GM12878 (cell line): ENCODE data around the gene SOWAHD. TPM values are rescaled to one million over a fixed set of nuclear protein-coding genes. Genes with fewer than 3 reads are reported as not detected.

Experiments used
- ATF2 ChIP-seq: IDR thresholded peaks from 2 replicates; pipeline ENCODE4 v1.6.1; 2012; ENCODE audit warnings: low read length, inconsistent platforms
- BACH1 ChIP-seq: fragments of 450-650 bp; IDR thresholded peaks from 2 replicates; pipeline ENCODE4 v1.6.1; 2017; ENCODE audit warnings: mild to moderate bottlenecking, borderline replicate concordance
- BHLHE40 ChIP-seq, 2 experiments: fragments of 450-650 bp in 1 of 2; IDR thresholded peaks; 2 replicates each; pipeline ENCODE4 v1.6.1; 2011 to 2017; ENCODE audit warnings: low read depth in 2 of 2, borderline replicate concordance in 1 of 2, improper control_type of control experiment in 1 of 2, low read length in 1 of 2, mild to moderate bottlenecking in 1 of 2
- E2F4 ChIP-seq: IDR thresholded peaks from 2 replicates; pipeline ENCODE4 v1.6.1; 2012; ENCODE audit warnings: low read depth, low read length, improper control_type of control experiment
- EED ChIP-seq: sonication (generic); IDR thresholded peaks from 2 replicates; pipeline ENCODE4 v1.6.1; 2016; ENCODE audit warnings: antibody characterized with exemption, low read depth
- IKZF2 ChIP-seq, 2 experiments: fragments of 450-650 bp; IDR thresholded peaks; 2 replicates each; pipeline ENCODE4 v1.6.1; 2017; ENCODE audit warnings: mild to moderate bottlenecking in 2 of 2, moderate library complexity in 2 of 2
- IRF5 ChIP-seq: fragments of 450-650 bp; IDR thresholded peaks from 2 replicates; pipeline ENCODE4 v1.6.1; 2017; ENCODE audit warnings: borderline replicate concordance
- JUND ChIP-seq: IDR thresholded peaks from 2 replicates; pipeline ENCODE4 v1.6.1; 2012; ENCODE audit warnings: low read depth, mild to moderate bottlenecking, low read length, improper control_type of control experiment, moderate library complexity
- NBN ChIP-seq: fragments of 450-650 bp; IDR thresholded peaks from 2 replicates; pipeline ENCODE4 v1.6.1; 2016
- NR2F1 ChIP-seq: fragments of 450-650 bp; conservative IDR thresholded peaks from 2 replicates; pipeline ENCODE4 v1.6.1; 2017; ENCODE audit warnings: mild to moderate bottlenecking
- POLR2AphosphoS2 ChIP-seq: IDR thresholded peaks from 2 replicates; pipeline ENCODE4 v1.6.1; 2011; ENCODE audit warnings: low read depth, mild to moderate bottlenecking, low read length, improper control_type of control experiment, moderate library complexity
- POLR2AphosphoS5 ChIP-seq: IDR thresholded peaks from 2 replicates; pipeline ENCODE4 v1.6.1; 2011; ENCODE audit warnings: mild to moderate bottlenecking, low read length, inconsistent platforms
- RAD21 ChIP-seq: IDR thresholded peaks from 2 replicates; pipeline ENCODE4 v1.6.1; 2011; ENCODE audit warnings: mild to moderate bottlenecking, low read depth, low read length, moderate library complexity; ENCODE audit not compliant: insufficient read depth
- RUNX3 ChIP-seq: IDR thresholded peaks from 2 replicates; pipeline ENCODE4 v1.6.1; 2012; ENCODE audit warnings: low read length, inconsistent platforms
- SMC3 ChIP-seq: IDR thresholded peaks from 2 replicates; pipeline ENCODE4 v1.6.1; 2011; ENCODE audit warnings: low read length, improper control_type of control experiment, borderline replicate concordance
- SUPT20H ChIP-seq: IDR thresholded peaks from 2 replicates; pipeline ENCODE4 v1.6.1; 2011; ENCODE audit warnings: low read depth, mild to moderate bottlenecking, low read length, moderate library complexity, borderline replicate concordance; ENCODE audit not compliant: control insufficient read depth
- USF2 ChIP-seq: IDR thresholded peaks from 2 replicates; pipeline ENCODE4 v1.6.1; 2011; ENCODE audit warnings: low read depth, low read length, improper control_type of control experiment, borderline replicate concordance
- ZBED1 ChIP-seq: IDR thresholded peaks from 2 replicates; pipeline ENCODE4 v1.6.1; 2016; ENCODE audit warnings: borderline replicate concordance
- ZNF217 ChIP-seq: fragments of 450-650 bp; IDR thresholded peaks from 2 replicates; pipeline ENCODE4 v1.6.1; 2017; ENCODE audit warnings: antibody characterized with exemption, mild to moderate bottlenecking
- ZNF622 ChIP-seq: fragments of 450-650 bp; IDR thresholded peaks from 2 replicates; pipeline ENCODE4 v1.6.1; 2017; ENCODE audit warnings: mild to moderate bottlenecking, inconsistent platforms
- ZNF687 ChIP-seq: fragments of 450-650 bp; IDR thresholded peaks from 2 replicates; pipeline ENCODE4 v1.6.1; 2017; ENCODE audit warnings: mild to moderate bottlenecking, moderate library complexity
- polyA plus RNA-seq, 11 experiments: library from polyadenylated mRNA; depleted of rRNA in 4 of 11; unstranded in 6 of 11; stranded (reverse) in 5 of 11; fragments of >200 nt; fragmentation: Nextera tagmentation in 4 of 11; fragmentation: Illumina TruSeq in 1 of 11; extraction: Ambion mirVana in 4 of 11; extraction: Trizol in 1 of 11; gene quantifications; 1 replicate in 1 of 11; 2 replicates in 10 of 11; pipeline versions ENCODE4 v1.2.1 to v1.2.3, GENCODE V29; 2011 to 2016; ENCODE audit warnings: inconsistent platforms in 2 of 11, missing spikeins in 2 of 11, low read depth in 1 of 11
- total RNA-seq, 4 experiments: library from RNA; depleted of rRNA in 3 of 4; stranded (reverse); fragments of >200 nt in 3 of 4; fragmentation: Illumina TruSeq in 1 of 4; extraction: Trizol in 1 of 4; gene quantifications; 2 replicates each; pipeline versions ENCODE4 v1.2.1 to v1.2.3, GENCODE V29; 2013 to 2021

SOWAHD gene
- total and polyA plus RNA-seq, 10 of the 15 experiments (the other 5 are each of a cell fraction or from before 2014, with no cell fraction given): 0.27 to 7.4 (median 2.6) TPM

- TF ChIP-seq E2F4: no peak
- no peak for TF ChIP-seq EED
- TF ChIP-seq ZBED1: no peak
- 0 out of 2 replicates have a peak, but pooled peaks have one; percentile 26 for TF ChIP-seq ZNF687
- TF ChIP-seq RAD21: peak; percentile 89
- no peak for TF ChIP-seq ATF2
- TF ChIP-seq SUPT20H: no peak
- no peak for TF ChIP-seq ZNF622
- no peak for TF ChIP-seq BHLHE40 (IDR thresholded peaks at IDR 0.05; ENCODE audit: borderline replicate concordance in 1 of 2, low read depth in 2 of 2, low read length in 1 of 2)
- no peak for TF ChIP-seq NBN
- TF ChIP-seq POLR2AphosphoS5: no peak
- no peak for TF ChIP-seq POLR2AphosphoS2
- no peak for TF ChIP-seq RUNX3
- peak; percentile 95 for TF ChIP-seq SMC3
- no peak for TF ChIP-seq USF2
- TF ChIP-seq IRF5: no peak
- TF ChIP-seq JUND: no peak
- TF ChIP-seq IKZF2 (IDR thresholded peaks at IDR 0.05): peak in 1 of 2 experiments; percentile 29; a peak in 1 of 4 replicates
- no peak for TF ChIP-seq NR2F1
- no peak for TF ChIP-seq BACH1
- peak; percentile 58; the same call in 1 of the 2 replicates for TF ChIP-seq ZNF217
These were observed 28.8 kb upstream of the SOWAHD start (continued) for GRCh38 chrX:119729408-119730201.
